ENCODE measurements around the gene TRIM60.
"Not testable (repeated sequence)": the region's sequence is repeated elsewhere in the genome, so short reads cannot be mapped to it uniquely, and the experiment has no call there.

TRIM60 gene

GRCh38 chr4:165031436-165032211 lies at the start of gene TRIM60:
Gene TRIM60, plus strand, starts transcription at chr4:165031999. Its CDS starts 8,074 bp downstream, at chr4:165040073.
- no peak for DNase-seq (ENCODE audit: low read depth, low spot score)

- no peak for DNase-seq (ENCODE audit: low read depth, low spot score)
These were observed 42.3 kb upstream of the TRIM60 start for GRCh38 chr4:164989471-164989870.

- not testable (repeated sequence) for DNase-seq (ENCODE audit: low read depth, low spot score)
These were observed 41.0 kb upstream of the TRIM60 start for GRCh38 chr4:164990786-164991185.

- DNase-seq (ENCODE audit: low read depth, low spot score) = not testable (repeated sequence)
These were observed 35.7 kb upstream of the TRIM60 start for GRCh38 chr4:164996123-164996522.

GRCh38 chr4:164997324-164997723 lies 34.5 kb upstream of the TRIM60 start:
- no peak for DNase-seq (ENCODE audit: low read depth, low spot score)

GRCh38 chr4:164997941-164998340 lies 33.9 kb upstream of the TRIM60 start:
- no peak for DNase-seq (ENCODE audit: low read depth, low spot score)

GRCh38 chr4:164998526-164999080 lies 33.2 kb upstream of the TRIM60 start:
- DNase-seq (ENCODE audit: low read depth, low spot score) = not testable (repeated sequence)

GRCh38 chr4:165001957-165002356 lies 29.8 kb upstream of the TRIM60 start:
- DNase-seq (ENCODE audit: low read depth, low spot score) = not testable (repeated sequence)

GRCh38 chr4:165005352-165005925 lies 26.4 kb upstream of the TRIM60 start:
- no peak for DNase-seq (ENCODE audit: low read depth, low spot score)

GRCh38 chr4:165006456-165006855 lies 25.3 kb upstream of the TRIM60 start:
- DNase-seq (ENCODE audit: low read depth, low spot score) = no peak

GRCh38 chr4:165006886-165007285 lies 24.9 kb upstream of the TRIM60 start:
- DNase-seq (ENCODE audit: low read depth, low spot score) = no peak

- DNase-seq (ENCODE audit: low read depth, low spot score) = no peak
These were observed 22.1 kb upstream of the TRIM60 start for GRCh38 chr4:165009493-165010227.

- DNase-seq (ENCODE audit: low read depth, low spot score) = no peak
These were observed 21.3 kb upstream of the TRIM60 start for GRCh38 chr4:165010487-165010886.

GRCh38 chr4:165010991-165011390 lies 20.8 kb upstream of the TRIM60 start:
- DNase-seq (ENCODE audit: low read depth, low spot score) = no peak

- DNase-seq (ENCODE audit: low read depth, low spot score) = no peak
These were observed 20.4 kb upstream of the TRIM60 start for GRCh38 chr4:165011403-165011802.

GRCh38 chr4:165013691-165014090 lies 18.1 kb upstream of the TRIM60 start:
- no peak for DNase-seq (ENCODE audit: low read depth, low spot score)

- DNase-seq (ENCODE audit: low read depth, low spot score) = no peak
These were observed 14.8 kb upstream of the TRIM60 start for GRCh38 chr4:165016971-165017370.

- DNase-seq (ENCODE audit: low read depth, low spot score) = not testable (repeated sequence)
These were observed 11.8 kb upstream of the TRIM60 start for GRCh38 chr4:165019995-165020394.

GRCh38 chr4:165025782-165026181 lies 6.0 kb upstream of the TRIM60 start:
- DNase-seq (ENCODE audit: low read depth, low spot score) = not testable (repeated sequence)

GRCh38 chr4:165027762-165028402 lies 3.9 kb upstream of the TRIM60 start:
- DNase-seq (ENCODE audit: low read depth, low spot score) = no peak

GRCh38 chr4:165048170-165048569 lies 16.4 kb downstream of the TRIM60 start:
- DNase-seq (ENCODE audit: low read depth, low spot score) = no peak

- no peak for DNase-seq (ENCODE audit: low read depth, low spot score)
These were observed 20.8 kb downstream of the TRIM60 start for GRCh38 chr4:165052627-165053026.
